ENCODE results near the gene ANKRD40.

Gene ANKRD40

DNA sequence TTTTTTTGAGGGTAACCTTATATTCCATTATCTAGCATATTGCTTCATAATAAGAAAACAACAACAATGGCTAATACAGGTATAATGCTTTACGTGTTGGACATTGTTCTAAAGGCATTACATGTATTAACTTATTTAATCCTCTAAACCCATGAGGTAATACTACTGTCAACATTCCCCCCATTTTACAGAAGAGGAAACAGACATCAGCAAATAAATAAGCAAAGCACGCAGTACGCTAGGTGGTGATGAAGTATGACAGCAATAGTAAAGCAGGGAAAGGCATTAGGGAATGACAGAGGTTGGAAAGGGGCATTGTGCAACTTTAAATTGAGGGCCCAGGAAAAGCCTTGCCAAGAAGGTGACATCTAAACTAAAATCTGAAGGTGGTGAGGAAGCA is 4.6 kb downstream of the ANKRD40 start:
- no peak for TF ChIP-seq OSR1 (CRISPR knock-in tag; IDR thresholded peaks at IDR 0.05)
- no peak for TF ChIP-seq ZFP30 (CRISPR knock-in tag; IDR thresholded peaks at IDR 0.05)
- TF ChIP-seq, protein P1, sequence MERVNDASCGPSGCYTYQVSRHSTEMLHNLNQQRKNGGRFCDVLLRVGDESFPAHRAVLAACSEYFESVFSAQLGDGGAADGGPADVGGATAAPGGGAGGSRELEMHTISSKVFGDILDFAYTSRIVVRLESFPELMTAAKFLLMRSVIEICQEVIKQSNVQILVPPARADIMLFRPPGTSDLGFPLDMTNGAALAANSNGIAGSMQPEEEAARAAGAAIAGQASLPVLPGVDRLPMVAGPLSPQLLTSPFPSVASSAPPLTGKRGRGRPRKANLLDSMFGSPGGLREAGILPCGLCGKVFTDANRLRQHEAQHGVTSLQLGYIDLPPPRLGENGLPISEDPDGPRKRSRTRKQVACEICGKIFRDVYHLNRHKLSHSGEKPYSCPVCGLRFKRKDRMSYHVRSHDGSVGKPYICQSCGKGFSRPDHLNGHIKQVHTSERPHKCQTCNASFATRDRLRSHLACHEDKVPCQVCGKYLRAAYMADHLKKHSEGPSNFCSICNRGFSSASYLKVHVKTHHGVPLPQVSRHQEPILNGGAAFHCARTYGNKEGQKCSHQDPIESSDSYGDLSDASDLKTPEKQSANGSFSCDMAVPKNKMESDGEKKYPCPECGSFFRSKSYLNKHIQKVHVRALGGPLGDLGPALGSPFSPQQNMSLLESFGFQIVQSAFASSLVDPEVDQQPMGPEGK (CRISPR knock-in tag; IDR thresholded peaks at IDR 0.05; ENCODE audit: borderline replicate concordance), result no peak
- TF ChIP-seq ESRRG (CRISPR knock-in tag; IDR thresholded peaks at IDR 0.05), result no peak
- TF ChIP-seq RARB (CRISPR knock-in tag; IDR thresholded peaks at IDR 0.05), result no peak
- TF ChIP-seq ZFP3 (CRISPR knock-in tag; IDR thresholded peaks at IDR 0.05), result no peak
- no peak for TF ChIP-seq ARNTL (CRISPR knock-in tag; IDR thresholded peaks at IDR 0.05; ENCODE audit: borderline replicate concordance, low read depth)
- TF ChIP-seq, protein P2, sequence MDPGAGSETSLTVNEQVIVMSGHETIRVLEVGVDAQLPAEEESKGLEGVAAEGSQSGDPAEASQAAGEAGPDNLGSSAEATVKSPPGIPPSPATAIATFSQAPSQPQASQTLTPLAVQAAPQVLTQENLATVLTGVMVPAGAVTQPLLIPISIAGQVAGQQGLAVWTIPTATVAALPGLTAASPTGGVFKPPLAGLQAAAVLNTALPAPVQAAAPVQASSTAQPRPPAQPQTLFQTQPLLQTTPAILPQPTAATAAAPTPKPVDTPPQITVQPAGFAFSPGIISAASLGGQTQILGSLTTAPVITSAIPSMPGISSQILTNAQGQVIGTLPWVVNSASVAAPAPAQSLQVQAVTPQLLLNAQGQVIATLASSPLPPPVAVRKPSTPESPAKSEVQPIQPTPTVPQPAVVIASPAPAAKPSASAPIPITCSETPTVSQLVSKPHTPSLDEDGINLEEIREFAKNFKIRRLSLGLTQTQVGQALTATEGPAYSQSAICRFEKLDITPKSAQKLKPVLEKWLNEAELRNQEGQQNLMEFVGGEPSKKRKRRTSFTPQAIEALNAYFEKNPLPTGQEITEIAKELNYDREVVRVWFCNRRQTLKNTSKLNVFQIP (CRISPR knock-in tag; IDR thresholded peaks at IDR 0.05; ENCODE audit: borderline replicate concordance, low read depth), result no peak
- TF ChIP-seq ZNF8 (CRISPR knock-in tag; IDR thresholded peaks at IDR 0.05), result no peak
- TF ChIP-seq CSDC2 (CRISPR knock-in tag; IDR thresholded peaks at IDR 0.05), result no peak
- TF ChIP-seq ZNF70 (CRISPR knock-in tag; IDR thresholded peaks at IDR 0.05), result no peak
- TF ChIP-seq ZNF565 (CRISPR knock-in tag; conservative IDR thresholded peaks at IDR 0.05; ENCODE audit: low read depth), result no peak
- no peak for TF ChIP-seq SNAI2 (CRISPR knock-in tag; IDR thresholded peaks at IDR 0.05)
- ATAC-seq, result no peak

GRCh38 chr17:50699410-50699809 is 8.3 kb downstream of the ANKRD40 start:
- no peak for TF ChIP-seq TCF4 (CRISPR knock-in tag; IDR thresholded peaks at IDR 0.05; ENCODE audit: borderline replicate concordance)
- TF ChIP-seq, protein P1 (CRISPR knock-in tag; IDR thresholded peaks at IDR 0.05; ENCODE audit: borderline replicate concordance), result no peak
- no peak for TF ChIP-seq SNAI2 (CRISPR knock-in tag; IDR thresholded peaks at IDR 0.05)
- TF ChIP-seq ZNF565 (CRISPR knock-in tag; conservative IDR thresholded peaks at IDR 0.05; ENCODE audit: low read depth), result no peak
- TF ChIP-seq ZC3H10 (CRISPR knock-in tag; IDR thresholded peaks at IDR 0.05), result no peak
- TF ChIP-seq ZFP30 (CRISPR knock-in tag; IDR thresholded peaks at IDR 0.05), result no peak
- no peak for TF ChIP-seq ARNTL (CRISPR knock-in tag; IDR thresholded peaks at IDR 0.05; ENCODE audit: borderline replicate concordance, low read depth)
- TF ChIP-seq ZNF8 (CRISPR knock-in tag; IDR thresholded peaks at IDR 0.05), result no peak
- no peak for TF ChIP-seq CSRNP3 (CRISPR knock-in tag; IDR thresholded peaks at IDR 0.05)
- no peak for TF ChIP-seq GLIS3 (CRISPR knock-in tag; IDR thresholded peaks at IDR 0.05)
- TF ChIP-seq RARB (CRISPR knock-in tag; IDR thresholded peaks at IDR 0.05), result no peak

DNA sequence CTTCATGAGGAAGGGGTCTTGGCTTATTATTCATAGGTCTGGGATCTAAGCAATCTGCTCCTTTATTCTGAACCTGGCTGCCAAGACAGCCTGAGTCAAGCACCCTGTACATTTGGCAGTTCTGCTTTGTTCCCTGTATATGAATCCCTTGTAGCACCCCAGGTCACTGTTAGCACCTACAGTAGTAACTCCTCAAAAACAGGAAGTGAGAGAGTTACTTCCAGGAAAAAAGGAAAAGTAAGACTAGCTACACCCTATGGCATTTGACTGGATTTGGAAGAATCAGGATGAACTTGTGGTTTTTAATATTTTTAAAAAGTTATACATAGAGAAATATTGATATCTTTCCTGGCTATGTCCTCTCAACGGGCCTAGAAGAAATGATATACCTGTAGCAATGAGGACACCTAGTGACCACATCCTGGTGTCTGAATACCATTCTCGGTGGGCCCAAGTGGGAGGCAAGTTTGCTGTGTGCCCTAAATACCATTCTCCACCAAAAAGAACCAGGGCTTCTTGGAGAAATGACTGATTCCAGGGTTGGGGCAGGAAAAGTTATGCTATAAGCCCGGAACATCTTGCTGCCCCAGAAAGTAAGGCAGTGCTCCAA is 9.9 kb downstream of the ANKRD40 start:
- TF ChIP-seq, protein P3, sequence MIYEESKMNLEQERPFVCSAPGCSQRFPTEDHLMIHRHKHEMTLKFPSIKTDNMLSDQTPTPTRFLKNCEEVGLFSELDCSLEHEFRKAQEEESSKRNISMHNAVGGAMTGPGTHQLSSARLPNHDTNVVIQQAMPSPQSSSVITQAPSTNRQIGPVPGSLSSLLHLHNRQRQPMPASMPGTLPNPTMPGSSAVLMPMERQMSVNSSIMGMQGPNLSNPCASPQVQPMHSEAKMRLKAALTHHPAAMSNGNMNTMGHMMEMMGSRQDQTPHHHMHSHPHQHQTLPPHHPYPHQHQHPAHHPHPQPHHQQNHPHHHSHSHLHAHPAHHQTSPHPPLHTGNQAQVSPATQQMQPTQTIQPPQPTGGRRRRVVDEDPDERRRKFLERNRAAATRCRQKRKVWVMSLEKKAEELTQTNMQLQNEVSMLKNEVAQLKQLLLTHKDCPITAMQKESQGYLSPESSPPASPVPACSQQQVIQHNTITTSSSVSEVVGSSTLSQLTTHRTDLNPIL (CRISPR knock-in tag; IDR thresholded peaks at IDR 0.05; ENCODE audit: low read depth), result no peak
- no peak for ATAC-seq

More at GRCh38 chr17:50699410-50699809, 8.3 kb downstream of the ANKRD40 start:
- no peak for ATAC-seq

GRCh38 chr17:50697062-50697461 is 10.7 kb downstream of the ANKRD40 start:
- no peak for ATAC-seq
- TF ChIP-seq, protein P1 (CRISPR knock-in tag; IDR thresholded peaks at IDR 0.05; ENCODE audit: borderline replicate concordance), result no peak
- TF ChIP-seq OSR1 (CRISPR knock-in tag; IDR thresholded peaks at IDR 0.05) (no peak), ESRRG (CRISPR knock-in tag; IDR thresholded peaks at IDR 0.05) (no peak), ARNTL (CRISPR knock-in tag; IDR thresholded peaks at IDR 0.05; ENCODE audit: borderline replicate concordance, low read depth) (no peak), ZNF565 (CRISPR knock-in tag; conservative IDR thresholded peaks at IDR 0.05; ENCODE audit: low read depth) (no peak), TOX (CRISPR knock-in tag; IDR thresholded peaks at IDR 0.05; ENCODE audit: borderline replicate concordance) (no peak), ZFP30 (CRISPR knock-in tag; IDR thresholded peaks at IDR 0.05) (no peak), PPARA (CRISPR knock-in tag; IDR thresholded peaks at IDR 0.05; ENCODE audit: borderline replicate concordance) (no peak)
- TF ChIP-seq, protein P3 (CRISPR knock-in tag; IDR thresholded peaks at IDR 0.05; ENCODE audit: low read depth), result no peak
- TF ChIP-seq, protein P2 (CRISPR knock-in tag; IDR thresholded peaks at IDR 0.05; ENCODE audit: borderline replicate concordance, low read depth), result no peak

Data from SK-N-SH treated with all-trans-retinoic acid at 6 μM for 48 hours (cell line).